H9 (cell line): ENCODE results near the gene RAI14. TPM values are rescaled to one million over a fixed set of nuclear protein-coding genes. Genes with fewer than 3 reads are reported as not detected.
A peak's percentile ranks its signal among the peaks of the same experiment; 100 is the strongest.

ENCODE experiments used
- DNase-seq: peaks from one replicate; pipeline ENCODE4 v3.0.0-alpha.2; 2017
- H2AFZ ChIP-seq: one replicate; pipeline ENCODE4 v1.6.1; 2013; ENCODE audit warnings: mild to moderate bottlenecking, low read length, control low read depth, moderate library complexity
- H2AK5ac ChIP-seq: 2 replicates; pipeline ENCODE4 v1.6.1; 2013; ENCODE audit warnings: low read length, control low read depth, mixed read lengths; ENCODE audit not compliant: insufficient read length
- H2BK120ac ChIP-seq: one replicate; pipeline ENCODE4 v1.6.1; 2013; ENCODE audit warnings: low read depth, mild to moderate bottlenecking, low read length, control low read depth, inconsistent platforms; ENCODE audit not compliant: poor library complexity, severe bottlenecking
- H2BK12ac ChIP-seq: 2 replicates; pipeline ENCODE4 v1.6.1; 2013; ENCODE audit warnings: low read length, control low read depth, mixed read lengths, low read depth; ENCODE audit not compliant: insufficient read length
- H2BK15ac ChIP-seq: 2 replicates; pipeline ENCODE4 v1.6.1; 2013; ENCODE audit warnings: low read depth, low read length, control low read depth
- H2BK20ac ChIP-seq: one replicate; pipeline ENCODE4 v1.6.1; 2013; ENCODE audit warnings: low read depth, mild to moderate bottlenecking, low read length, control low read depth, inconsistent platforms; ENCODE audit not compliant: poor library complexity, severe bottlenecking
- H2BK5ac ChIP-seq: 2 replicates; pipeline ENCODE4 v1.6.1; 2013; ENCODE audit warnings: low read length, control low read depth, mixed read lengths; ENCODE audit not compliant: insufficient read length
- H3K14ac ChIP-seq: 2 replicates; pipeline ENCODE4 v1.6.1; 2013; ENCODE audit warnings: low read length, control low read depth; ENCODE audit not compliant: insufficient read depth
- H3K18ac ChIP-seq: 2 replicates; pipeline ENCODE4 v1.6.1; 2013; ENCODE audit warnings: low read depth, mild to moderate bottlenecking, mixed read lengths, low read length, control low read depth; ENCODE audit not compliant: insufficient read length
- H3K23ac ChIP-seq: 2 replicates; pipeline ENCODE4 v1.6.1; 2013; ENCODE audit warnings: low read length, control low read depth, mixed read lengths, low read depth; ENCODE audit not compliant: insufficient read length
- H3K23me2 ChIP-seq: 2 replicates; pipeline ENCODE4 v1.6.1; 2013; ENCODE audit warnings: low read depth, mild to moderate bottlenecking, mixed read lengths, low read length, control low read depth; ENCODE audit not compliant: insufficient read length, poor library complexity, severe bottlenecking
- H3K27ac ChIP-seq: 2 replicates; pipeline ENCODE4 v1.5.1; 2013; ENCODE audit warnings: low read length, control low read depth, mixed read lengths, low read depth; ENCODE audit not compliant: insufficient read length
- H3K27me3 ChIP-seq: 2 replicates; pipeline ENCODE4 v1.6.1; 2013; ENCODE audit warnings: low read length, control low read depth, inconsistent platforms; ENCODE audit not compliant: insufficient read depth
- H3K4ac ChIP-seq: 2 replicates; pipeline ENCODE4 v1.6.1; 2013; ENCODE audit warnings: low read depth, mild to moderate bottlenecking, control low read depth, inconsistent platforms, low read length, moderate library complexity
- H3K4me1 ChIP-seq: 2 replicates; pipeline ENCODE4 v1.6.1; 2013; ENCODE audit warnings: low read length, control low read depth, inconsistent platforms; ENCODE audit not compliant: insufficient read depth
- H3K4me2 ChIP-seq: 2 replicates; pipeline ENCODE4 v1.6.1; 2013; ENCODE audit warnings: low read length, control low read depth, mixed read lengths; ENCODE audit not compliant: insufficient read length, insufficient read depth
- H3K56ac ChIP-seq: 2 replicates; pipeline ENCODE4 v1.6.1; 2013; ENCODE audit warnings: low read depth, mild to moderate bottlenecking, mixed read lengths, low read length, control low read depth; ENCODE audit not compliant: insufficient read length
- H3K79me1 ChIP-seq: 2 replicates; pipeline ENCODE4 v1.6.1; 2013; ENCODE audit warnings: low read depth, mild to moderate bottlenecking, moderate library complexity, low read length, control low read depth, inconsistent platforms; ENCODE audit not compliant: insufficient read depth, poor library complexity, severe bottlenecking
- H3K79me2 ChIP-seq: 2 replicates; pipeline ENCODE4 v1.6.1; 2013; ENCODE audit warnings: low read length, control low read depth, inconsistent platforms; ENCODE audit not compliant: insufficient read depth
- H3K9ac ChIP-seq: 2 replicates; pipeline ENCODE4 v1.6.1; 2013; ENCODE audit warnings: low read length, control low read depth, mixed read lengths; ENCODE audit not compliant: insufficient read length; ENCODE audit errors: extremely low read depth
- H3K9me3 ChIP-seq: one replicate; pipeline ENCODE4 v1.6.1; 2013; ENCODE audit warnings: low read depth, low read length, inconsistent platforms; ENCODE audit not compliant: control insufficient read depth
- H3T11ph ChIP-seq: one replicate; pipeline ENCODE4 v1.6.1; 2013; ENCODE audit warnings: mild to moderate bottlenecking, low read length, control low read depth, inconsistent platforms
- H4K20me1 ChIP-seq: one replicate; pipeline ENCODE4 v1.6.1; 2013; ENCODE audit not compliant: control insufficient read depth, insufficient read length, insufficient read depth
- H4K5ac ChIP-seq: 2 replicates; pipeline ENCODE4 v1.6.1; 2013; ENCODE audit warnings: low read depth, mild to moderate bottlenecking, mixed read lengths, low read length, control low read depth; ENCODE audit not compliant: insufficient read length
- H4K8ac ChIP-seq: replicated peaks from 2 replicates; pipeline ENCODE4 v1.6.1; 2013; ENCODE audit warnings: low read length, control low read depth, mixed read lengths, low read depth; ENCODE audit not compliant: insufficient read length
- H4K91ac ChIP-seq: 2 replicates; pipeline ENCODE4 v1.6.1; 2013; ENCODE audit warnings: low read depth, mild to moderate bottlenecking, moderate library complexity, mixed read lengths, low read length, control low read depth; ENCODE audit not compliant: insufficient read length
- H3K27ac Mint-ChIP-seq, 3 experiments: 2 replicates in 2 of 3; 3 replicates in 1 of 3; pipeline ENCODE4 v1.8.0; 2020 to 2021; ENCODE audit warnings: mixed read lengths in 3 of 3, mild to moderate bottlenecking in 1 of 3, moderate library complexity in 1 of 3
- H3K27me3 Mint-ChIP-seq: 2 replicates; pipeline ENCODE4 v1.8.0; 2021; ENCODE audit warnings: low read depth, mild to moderate bottlenecking, moderate library complexity, mixed read lengths
- H3K36me3 Mint-ChIP-seq, 3 experiments: 2 replicates in 2 of 3; 3 replicates in 1 of 3; pipeline ENCODE4 v1.8.0; 2020 to 2021; ENCODE audit warnings: low read depth in 3 of 3, mixed read lengths in 3 of 3; ENCODE audit not compliant: insufficient read depth in 1 of 3
- H3K4me1 Mint-ChIP-seq, 2 experiments: 2 replicates each; pipeline ENCODE4 v1.8.0; 2020; ENCODE audit warnings: mixed read lengths in 2 of 2
- H3K4me3 Mint-ChIP-seq, 2 experiments: 2 replicates in 1 of 2; 3 replicates in 1 of 2; pipeline ENCODE4 v1.8.0; 2020 to 2021; ENCODE audit warnings: mild to moderate bottlenecking in 2 of 2, mixed read lengths in 2 of 2, moderate library complexity in 1 of 2
- H3K9me3 Mint-ChIP-seq, 2 experiments: 2 replicates in 1 of 2; 3 replicates in 1 of 2; pipeline ENCODE4 v1.8.0; 2020; ENCODE audit warnings: mild to moderate bottlenecking in 2 of 2, mixed read lengths in 2 of 2, moderate library complexity in 1 of 2
- WGBS: extraction: QIAGEN DNeasy Blood & Tissue Kit; methylation state at CpG from one replicate; pipeline ENCODE4 v1.1.7; 2013; ENCODE audit warnings: missing lambda C conversion rate, low lambda C conversion rate, mixed read lengths; ENCODE audit not compliant: insufficient read length; ENCODE audit errors: extremely low coverage; 5-methylcytosine and 5-hydroxymethylcytosine counted together
- total RNA-seq: library from RNA; stranded (reverse); gene quantifications from 2 replicates; pipeline ENCODE4 v1.2.1, GENCODE V29; 2021
- TF ChIP-seq, protein P1 (sequence below): fragments of 200-600 bp; sonication (generic); conservative IDR thresholded peaks from 3 replicates; pipeline ENCODE4 v1.8.0; 2021; ENCODE audit warnings: antibody characterized with exemption, mild to moderate bottlenecking

The RAI14 gene
- total RNA-seq, 1 experiment from 2014 or later, result 127 TPM

DNA sequence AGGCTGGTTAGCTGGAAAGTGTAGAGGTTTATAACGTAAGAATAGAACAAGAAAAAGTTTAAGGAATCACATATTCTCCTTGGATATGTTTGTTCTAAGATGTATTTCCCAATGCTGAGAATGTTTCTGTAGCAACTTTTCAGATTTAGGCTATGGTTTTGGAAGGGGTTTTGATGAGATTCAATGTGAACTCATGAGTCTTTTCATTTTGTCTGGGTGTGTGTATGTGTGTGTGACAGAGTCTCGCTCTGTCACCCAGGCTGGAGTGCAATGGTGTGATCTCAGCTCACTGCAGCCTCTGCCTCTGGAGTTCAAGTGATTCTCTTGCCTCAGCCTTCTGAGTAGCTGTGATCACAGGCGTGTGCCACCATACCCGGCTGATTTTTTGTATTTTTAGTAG is 38.6 kb downstream of the RAI14 start:
- Histone ChIP-seq H4K8ac (no peak overlapping the region), H2BK20ac (no peak overlapping the region), H3K56ac (no peak overlapping the region), H2AK5ac (no peak overlapping the region), H2BK5ac (no peak overlapping the region), H3K4me2 (no peak overlapping the region), H4K91ac (no peak overlapping the region), H3K23me2 (no peaks in the 10 kb centered on the region), H3K9ac (no peak overlapping the region), H2BK15ac (no peak overlapping the region), H3K18ac (no peak overlapping the region), H3K4ac (no peak overlapping the region), H3K14ac (no peak overlapping the region), H3K23ac (no peak overlapping the region), H2BK12ac (no peak overlapping the region), H3K27ac (no peak overlapping the region), H3K79me2 (peaks cover 26% of the 10 kb centered on the region; the same call in 1 of the 2 replicates), H3K79me1 (peaks cover 8% of the 10 kb centered on the region), H3K27me3 (no peaks in the 10 kb centered on the region), H4K5ac (no peak overlapping the region), H3T11ph (no peak overlapping the region), H3K4me1 (peaks cover 8% of the 10 kb centered on the region; the same call in 1 of the 2 replicates), H4K20me1 (no peaks in the 10 kb centered on the region), H3K9me3 (no peaks in the 10 kb centered on the region), H2BK120ac (no peak overlapping the region), H2AFZ (no peak overlapping the region)
- no peaks in the 10 kb centered on the region for H3K9me3 Mint-ChIP-seq
- H3K36me3 Mint-ChIP-seq, result peaks cover 8 to 30% (median 29%) of the 10 kb centered on the region in 3 experiments; a peak in 6 of 7 replicates
- H3K4me3 Mint-ChIP-seq, result no peak overlapping the region
- TF ChIP-seq, protein P1, sequence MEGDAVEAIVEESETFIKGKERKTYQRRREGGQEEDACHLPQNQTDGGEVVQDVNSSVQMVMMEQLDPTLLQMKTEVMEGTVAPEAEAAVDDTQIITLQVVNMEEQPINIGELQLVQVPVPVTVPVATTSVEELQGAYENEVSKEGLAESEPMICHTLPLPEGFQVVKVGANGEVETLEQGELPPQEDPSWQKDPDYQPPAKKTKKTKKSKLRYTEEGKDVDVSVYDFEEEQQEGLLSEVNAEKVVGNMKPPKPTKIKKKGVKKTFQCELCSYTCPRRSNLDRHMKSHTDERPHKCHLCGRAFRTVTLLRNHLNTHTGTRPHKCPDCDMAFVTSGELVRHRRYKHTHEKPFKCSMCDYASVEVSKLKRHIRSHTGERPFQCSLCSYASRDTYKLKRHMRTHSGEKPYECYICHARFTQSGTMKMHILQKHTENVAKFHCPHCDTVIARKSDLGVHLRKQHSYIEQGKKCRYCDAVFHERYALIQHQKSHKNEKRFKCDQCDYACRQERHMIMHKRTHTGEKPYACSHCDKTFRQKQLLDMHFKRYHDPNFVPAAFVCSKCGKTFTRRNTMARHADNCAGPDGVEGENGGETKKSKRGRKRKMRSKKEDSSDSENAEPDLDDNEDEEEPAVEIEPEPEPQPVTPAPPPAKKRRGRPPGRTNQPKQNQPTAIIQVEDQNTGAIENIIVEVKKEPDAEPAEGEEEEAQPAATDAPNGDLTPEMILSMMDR, result no peak
- peaks cover 39 to 40% of the 10 kb centered on the region in 2 experiments for H3K4me1 Mint-ChIP-seq
- DNase-seq, result no peak
- H3K27ac Mint-ChIP-seq, result peak overlapping the region; percentile 16 to 79 (median 68)
- no CpG with 5 or more reads among the region's 4 CpGs for WGBS
- H3K27me3 Mint-ChIP-seq, result no peaks in the 10 kb centered on the region
